NCI-H345 (cell line): Measurements from ENCODE around the gene HMCN1.
"Not testable (repeated sequence)": the region's sequence is repeated elsewhere in the genome, so short reads cannot be mapped to it uniquely, and the experiment has no call there.

Source experiments
- DNase-seq: peaks from one replicate; lab custom pipeline; 2025; lab: John Stamatoyannopoulos, UW

HMCN1 gene

GRCh38 chr1:186152620-186153239 lies 418.5 kb downstream of the HMCN1 start:
- DNase-seq = no peak

- no peak for DNase-seq
Observed at GRCh38 chr1:186154651-186155050, 420.5 kb downstream of the HMCN1 start.

DNA sequence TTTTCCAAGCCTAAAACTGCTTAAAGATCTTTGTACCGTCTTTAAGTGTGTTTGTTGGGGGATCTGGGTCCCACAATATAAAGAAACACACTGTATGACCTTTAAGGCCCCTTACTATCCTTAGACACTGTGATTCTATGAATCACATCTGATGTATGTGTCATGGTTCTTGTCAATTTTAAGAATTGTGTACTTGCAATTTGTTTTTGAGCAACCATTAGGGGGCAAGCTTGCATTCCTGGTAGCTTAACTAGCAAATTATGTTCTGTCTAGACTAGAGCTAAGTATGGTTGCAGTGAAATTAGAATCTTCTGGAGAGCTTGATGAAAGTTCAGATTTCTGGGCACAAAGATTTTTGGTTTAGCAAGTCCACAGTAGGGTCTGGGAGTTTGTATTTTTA lies 421.4 kb downstream of the HMCN1 start:
- DNase-seq = peak; percentile 17

DNA sequence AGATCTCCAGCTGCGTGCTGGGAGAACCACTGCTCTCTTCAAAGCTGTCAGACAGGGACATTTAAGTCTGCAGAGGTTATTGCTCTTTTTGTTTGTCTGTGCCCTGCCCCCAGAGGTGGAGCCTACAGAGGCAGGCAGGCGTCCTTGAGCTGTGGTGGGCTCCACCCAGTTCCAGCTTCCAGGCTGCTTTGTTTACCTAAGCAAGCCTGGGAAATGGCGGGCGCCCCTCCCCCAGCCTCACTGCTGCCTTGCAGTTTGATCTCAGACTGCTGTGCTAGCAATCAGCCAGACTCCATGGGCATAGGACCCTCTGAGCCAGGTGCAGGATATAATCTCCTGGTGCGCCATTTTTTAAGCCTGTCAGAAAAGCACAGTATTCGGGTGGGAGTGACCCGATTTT lies 428.7 kb downstream of the HMCN1 start:
- DNase-seq = not testable (repeated sequence)

- DNase-seq = no peak
Observed at GRCh38 chr1:186164773-186165172, 430.6 kb downstream of the HMCN1 start.

DNA sequence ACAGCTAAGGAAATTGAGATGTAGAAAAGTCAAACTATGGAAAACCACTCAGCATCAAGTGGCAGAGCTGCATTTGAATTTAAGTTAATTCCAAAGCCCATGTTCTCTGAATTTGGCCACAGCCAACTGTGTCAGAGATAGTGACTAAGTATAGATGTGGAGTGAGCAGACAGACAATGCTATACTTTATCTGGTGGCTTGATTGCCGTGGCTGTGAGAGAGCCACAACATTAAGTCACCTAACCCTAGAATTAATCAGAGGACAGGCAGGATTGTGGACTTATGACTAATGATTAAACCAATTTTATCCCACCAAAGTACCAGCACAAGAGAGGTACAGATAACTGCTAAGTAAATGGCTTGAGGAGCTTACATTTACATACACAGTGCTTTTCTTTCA lies 431.1 kb downstream of the HMCN1 start:
- DNase-seq = no peak

DNA sequence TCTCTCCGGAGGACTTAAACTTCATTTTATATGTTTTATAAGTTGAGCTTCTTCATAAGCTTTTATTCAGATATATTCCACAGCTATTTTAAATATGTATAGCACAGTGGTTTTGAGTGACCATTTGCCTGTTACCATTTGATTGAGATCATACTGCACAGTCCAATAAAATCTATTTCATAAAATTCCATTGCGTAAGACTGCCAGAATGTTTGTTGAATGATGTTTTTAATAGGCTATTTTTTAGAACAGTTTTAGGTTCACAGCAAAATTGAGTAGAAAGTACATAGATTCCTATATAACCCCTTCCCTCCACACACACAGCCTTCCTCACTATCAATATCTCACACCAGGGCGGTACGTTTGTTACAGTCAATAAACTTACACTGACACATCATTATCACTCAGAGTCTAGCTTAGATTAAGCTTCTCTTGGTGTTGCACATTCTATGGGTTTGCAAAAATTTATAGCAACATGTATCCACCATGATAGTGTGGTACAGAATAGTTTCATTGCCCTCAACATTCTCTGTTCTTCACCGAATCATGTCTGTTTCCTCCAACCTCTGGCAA lies 433.0 kb downstream of the HMCN1 start:
- no peak for DNase-seq

DNA sequence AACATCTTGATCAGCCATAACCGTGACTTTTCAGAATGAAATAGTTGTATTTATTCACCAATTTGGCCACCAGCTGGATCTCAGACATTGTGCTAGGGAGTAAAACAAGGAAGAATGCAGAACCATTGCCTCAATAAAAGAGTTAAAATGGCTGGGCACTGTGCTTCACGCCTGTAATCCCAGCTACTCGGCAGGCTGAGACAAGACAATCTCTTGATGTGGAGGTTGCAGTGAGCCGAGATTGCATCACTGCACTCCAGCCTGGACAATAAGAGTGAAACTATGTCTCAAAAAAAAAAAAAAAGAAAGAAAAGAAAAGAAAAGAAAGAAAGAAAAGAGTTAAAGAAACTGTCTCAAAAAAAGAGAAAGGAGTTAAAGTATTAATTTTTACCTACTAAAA lies 441.4 kb downstream of the HMCN1 start:
- no peak for DNase-seq

- no peak for DNase-seq
Observed at GRCh38 chr1:186178426-186179043, 444.3 kb downstream of the HMCN1 start.

DNA sequence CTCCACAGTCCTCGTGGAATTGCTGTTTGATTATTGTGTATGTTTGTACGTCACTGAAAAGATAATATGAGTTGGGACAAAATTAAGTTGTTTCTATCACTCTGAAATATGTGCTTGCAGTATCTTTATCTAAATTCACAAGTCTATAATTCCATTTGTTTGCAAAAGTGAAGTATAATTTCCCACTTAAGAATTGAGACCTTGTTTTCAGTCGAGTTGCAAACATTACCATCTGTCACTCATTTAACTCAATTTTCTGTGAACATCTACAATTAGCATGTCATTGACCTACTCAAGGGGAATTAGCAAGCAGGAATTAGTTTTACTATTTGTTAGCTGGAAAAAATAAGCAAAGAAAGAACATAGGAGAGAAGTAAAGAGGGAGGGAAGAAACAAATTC lies 445.0 kb downstream of the HMCN1 start:
- DNase-seq = no peak

- DNase-seq = no peak
Observed at GRCh38 chr1:186183219-186183618, 449.0 kb downstream of the HMCN1 start.

DNA sequence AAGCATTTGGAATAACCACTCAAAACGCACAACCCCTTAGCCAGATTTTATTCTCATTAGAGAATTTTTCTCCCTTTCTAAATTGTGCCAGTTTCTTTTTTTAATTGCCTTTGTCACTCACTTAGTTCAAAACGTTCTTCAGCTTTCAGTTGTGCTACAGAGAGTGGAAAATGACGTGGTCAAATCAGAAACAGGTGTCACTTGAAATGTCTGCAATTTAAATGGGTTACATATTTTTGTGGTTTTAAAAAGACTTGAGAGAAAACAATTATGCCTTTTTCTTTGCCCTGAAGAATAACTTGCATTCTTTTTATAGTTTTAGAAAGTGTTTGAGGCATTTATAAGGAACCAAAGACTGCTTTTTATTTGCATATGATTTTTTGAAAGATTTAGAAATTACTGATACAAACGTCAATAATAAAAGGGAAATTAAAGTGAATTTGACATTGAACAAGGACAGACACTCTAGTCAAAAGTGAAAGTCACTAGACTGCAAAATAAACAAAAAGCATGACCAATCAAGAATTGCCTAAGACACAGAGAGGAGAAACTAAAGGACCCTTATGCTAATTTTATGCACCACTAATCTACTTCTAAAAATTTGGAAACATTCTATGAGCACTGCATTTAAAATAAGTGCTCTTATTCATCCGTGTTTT lies 449.9 kb downstream of the HMCN1 start:
- no peak for DNase-seq

- DNase-seq = not testable (repeated sequence)
Observed at GRCh38 chr1:186186251-186186650, 452.1 kb downstream of the HMCN1 start.

- DNase-seq = no peak
Observed at GRCh38 chr1:186187601-186188000, 453.4 kb downstream of the HMCN1 start.

GRCh38 chr1:186188004-186188539 lies 453.9 kb downstream of the HMCN1 start:
- DNase-seq = no peak

GRCh38 chr1:186188736-186189135 lies 454.5 kb downstream of the HMCN1 start:
- no peak for DNase-seq

- DNase-seq = no peak
Observed at GRCh38 chr1:186189156-186189555, 455.0 kb downstream of the HMCN1 start.

GRCh38 chr1:186191511-186191910 lies 457.3 kb downstream of the HMCN1 start:
- DNase-seq = no peak

DNA sequence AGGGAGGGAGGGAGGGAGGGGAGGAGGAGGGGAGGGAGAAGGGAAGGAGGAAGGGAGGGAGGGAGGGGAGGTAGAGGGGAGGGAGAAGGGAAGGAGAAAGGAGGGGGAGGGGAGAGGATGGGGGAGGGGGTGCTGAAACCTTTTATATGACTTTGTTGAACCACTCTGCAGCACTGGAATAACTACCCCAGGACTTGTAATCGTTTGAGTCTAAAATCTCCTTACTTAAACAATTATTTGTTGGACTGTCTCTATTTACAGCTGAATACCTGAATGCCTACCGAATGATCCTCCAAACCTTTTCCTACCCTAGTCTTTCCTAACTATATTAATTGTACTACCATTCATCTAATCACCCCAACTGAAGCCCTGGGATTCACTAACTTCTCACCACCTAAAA lies 459.0 kb downstream of the HMCN1 start:
- no peak for DNase-seq

DNA sequence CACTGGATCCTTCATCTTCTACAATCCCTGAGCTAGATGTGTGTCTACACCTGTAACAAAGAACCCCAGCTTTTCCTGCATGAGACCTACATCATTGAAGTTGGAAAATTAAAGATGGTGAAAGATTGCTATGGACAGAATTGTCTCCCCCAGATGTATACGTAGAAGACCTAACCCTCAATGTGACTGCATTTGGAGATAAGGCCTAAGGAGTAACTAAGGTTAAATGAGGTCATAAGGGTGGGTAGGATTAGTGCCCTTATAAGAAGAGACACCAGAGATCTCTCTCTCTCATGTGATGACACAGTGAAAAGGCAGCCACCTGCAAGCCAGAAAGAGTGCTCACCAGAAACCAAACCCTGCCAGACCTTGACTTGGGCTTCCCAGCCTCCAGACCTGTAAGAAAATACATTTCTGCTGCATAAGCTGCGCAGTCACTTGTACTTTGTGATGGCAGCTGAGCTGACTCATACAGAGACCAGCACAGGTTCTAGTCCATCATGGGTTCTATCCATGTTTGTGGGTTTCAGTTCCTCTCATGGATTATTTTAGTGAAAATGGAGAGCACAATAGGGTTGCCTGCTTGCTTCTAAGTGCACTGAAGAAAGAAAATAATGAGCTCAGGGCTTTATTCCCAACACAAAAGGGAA lies 460.0 kb downstream of the HMCN1 start:
- DNase-seq = no peak

DNA sequence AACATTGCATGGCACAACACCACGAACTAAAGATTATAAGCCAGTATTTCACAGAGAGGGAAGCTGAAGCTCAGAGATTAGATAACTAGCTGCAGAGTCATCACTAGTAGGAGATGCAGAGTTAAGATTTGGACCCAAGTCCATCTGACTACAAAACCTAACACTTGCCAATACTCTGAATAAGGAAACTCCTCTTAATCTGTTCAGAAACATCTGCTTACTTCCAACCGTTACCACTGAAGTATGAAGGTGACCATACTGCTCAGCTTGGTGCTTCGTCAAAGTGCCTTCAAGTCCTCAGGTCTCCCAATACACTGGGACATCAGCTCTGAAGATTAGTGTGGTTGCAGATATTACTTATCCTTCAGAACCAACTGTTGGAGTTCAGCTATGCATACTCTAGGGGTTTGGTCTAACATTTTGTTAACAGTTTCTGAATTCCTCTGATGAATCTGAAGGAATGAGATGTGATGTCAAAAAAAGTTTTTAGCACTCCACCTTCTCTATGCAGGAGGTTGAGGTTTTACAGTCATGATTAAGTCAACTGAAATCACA lies 461.3 kb downstream of the HMCN1 start:
- no peak for DNase-seq

DNA sequence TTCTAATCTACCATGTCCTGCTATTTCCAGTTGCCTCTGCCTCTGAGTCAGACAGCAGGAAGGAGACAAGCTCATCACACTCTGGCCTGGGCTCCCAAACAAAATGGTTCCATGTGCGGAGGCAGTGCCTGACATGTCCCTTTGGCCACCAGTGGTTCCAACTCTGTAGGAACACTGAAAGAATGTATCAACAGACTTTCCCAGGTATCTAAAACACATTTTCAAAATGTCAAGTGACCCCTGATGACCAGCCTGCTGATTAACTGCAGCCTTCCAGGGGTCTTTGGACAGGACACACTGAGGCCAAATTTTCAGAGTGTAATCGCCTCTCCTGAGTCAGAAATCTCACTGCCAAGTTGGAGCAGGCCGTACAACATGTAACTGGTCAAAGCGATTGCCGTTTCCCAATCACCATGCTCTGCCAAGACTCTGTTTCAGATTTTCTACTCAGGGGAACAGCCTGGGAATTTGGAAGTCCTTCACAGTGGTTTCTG lies 468.1 kb downstream of the HMCN1 start:
- no peak for DNase-seq
